Measurements from ENCODE around the gene PRKACA. TPM values are rescaled to one million over a fixed set of nuclear protein-coding genes. Genes with fewer than 3 reads are reported as not detected.

The PRKACA gene
- total RNA-seq, 6 experiments from 2014 or later = 137 to 170 (median 149) TPM

- no peaks in the 10 kb centered on the region for H3K36me3 Mint-ChIP-seq (ENCODE audit: low read depth)
- peak within 1 kb of the TSS; percentile 91 for H3K4me3 Mint-ChIP-seq
- peak within 1 kb of the TSS; percentile 95 for H3K27ac Mint-ChIP-seq
- H3K27me3 Mint-ChIP-seq (ENCODE audit: insufficient read depth) = peaks cover 4% of the 10 kb centered on the region
- peak; percentile 100 for DNase-seq
- peaks cover 40% of the 10 kb centered on the region for H3K4me1 Mint-ChIP-seq (ENCODE audit: low read depth)
- no peaks in the 10 kb centered on the region for H3K9me3 Mint-ChIP-seq
- peak; percentile 79 for TF ChIP-seq CTCF (IDR thresholded peaks at IDR 0.05)
Measured at GRCh38 chr19:14136509-14137281, 19.1 kb upstream of the PRKACA start, which contains the start of gene ASF1B. Gene ASF1B (minus strand): TSS chr19:14136589. CDS start chr19:14136456, 133 bp downstream.

- TF ChIP-seq CTCF (IDR thresholded peaks at IDR 0.05) = no peak
- peaks cover 3% of the 10 kb centered on the region for H3K27me3 Mint-ChIP-seq (ENCODE audit: insufficient read depth)
- peaks cover 40% of the 10 kb centered on the region for H3K4me1 Mint-ChIP-seq (ENCODE audit: low read depth)
- no peaks in the 10 kb centered on the region for H3K36me3 Mint-ChIP-seq (ENCODE audit: low read depth)
- H3K9me3 Mint-ChIP-seq = no peaks in the 10 kb centered on the region
- peak overlapping the region; percentile 88 for H3K4me3 Mint-ChIP-seq
- DNase-seq = no peak
- H3K27ac Mint-ChIP-seq = peak overlapping the region; percentile 29
Measured at GRCh38 chr19:14135985-14136508, 18.5 kb upstream of the PRKACA start.

- peak overlapping the region; percentile 88 for H3K4me3 Mint-ChIP-seq
- peak overlapping the region; percentile 29 for H3K27ac Mint-ChIP-seq
- no peak for DNase-seq
- TF ChIP-seq CTCF (IDR thresholded peaks at IDR 0.05) = no peak
- H3K27me3 Mint-ChIP-seq (ENCODE audit: insufficient read depth) = peaks cover 2% of the 10 kb centered on the region; the same call in 1 of the 2 replicates
- no peaks in the 10 kb centered on the region for H3K9me3 Mint-ChIP-seq
- no peaks in the 10 kb centered on the region for H3K36me3 Mint-ChIP-seq (ENCODE audit: low read depth)
- H3K4me1 Mint-ChIP-seq (ENCODE audit: low read depth) = peaks cover 40% of the 10 kb centered on the region
Measured at GRCh38 chr19:14135355-14135754, 17.8 kb upstream of the PRKACA start.

- Mint-ChIP-seq H3K27me3 (ENCODE audit: insufficient read depth) (peaks cover 2% of the 10 kb centered on the region; the same call in 1 of the 2 replicates), H3K4me3 (no peak overlapping the region), H3K4me1 (ENCODE audit: low read depth) (no peaks in the 10 kb centered on the region), H3K36me3 (ENCODE audit: low read depth) (no peaks in the 10 kb centered on the region), H3K27ac (no peak overlapping the region), H3K9me3 (no peaks in the 10 kb centered on the region)
- no peak for TF ChIP-seq CTCF (IDR thresholded peaks at IDR 0.05)
- DNase-seq = no peak
Measured at GRCh38 chr19:14127929-14128509, 10.5 kb upstream of the PRKACA start.

GRCh38 chr19:14127176-14127575, 9.6 kb upstream of the PRKACA start:
- no peak overlapping the region for H3K4me3 Mint-ChIP-seq
- no peak for TF ChIP-seq CTCF (IDR thresholded peaks at IDR 0.05)

More at GRCh38 chr19:14127176-14127575, 9.6 kb upstream of the PRKACA start:
- H3K27me3 Mint-ChIP-seq (ENCODE audit: insufficient read depth) = peaks cover 4% of the 10 kb centered on the region; the same call in 1 of the 2 replicates
- no peak for DNase-seq
- no peaks in the 10 kb centered on the region for H3K36me3 Mint-ChIP-seq (ENCODE audit: low read depth)
- no peaks in the 10 kb centered on the region for H3K4me1 Mint-ChIP-seq (ENCODE audit: low read depth)
- no peak overlapping the region for H3K27ac Mint-ChIP-seq
- no peaks in the 10 kb centered on the region for H3K9me3 Mint-ChIP-seq
